Subcutaneous abdominal adipose tissue (tissue), 5 donors: ENCODE data around the gene TRAPPC3L.

Source experiments
- H3K27ac ChIP-seq: one replicate; pipeline ENCODE4 v1.7.0; 2013; ENCODE audit warnings: low read depth, mild to moderate bottlenecking, inconsistent platforms, low read length, moderate library complexity
- H3K27me3 ChIP-seq, 5 donors: one replicate each; pipeline ENCODE4 v1.7.0; 2013; ENCODE audit warnings: low read length in 5 of 5, inconsistent platforms in 1 of 5; ENCODE audit not compliant: control insufficient read depth in 5 of 5, insufficient read depth in 4 of 5
- H3K36me3 ChIP-seq, 5 donors: one replicate each; pipeline ENCODE4 v1.7.0; 2013; ENCODE audit warnings: low read length in 5 of 5; ENCODE audit not compliant: control insufficient read depth in 5 of 5, insufficient read depth in 5 of 5
- H3K4me1 ChIP-seq, 5 donors: one replicate each; pipeline ENCODE4 v1.7.0; 2013; ENCODE audit warnings: low read length in 5 of 5, mild to moderate bottlenecking in 3 of 5, moderate library complexity in 1 of 5; ENCODE audit not compliant: control insufficient read depth in 5 of 5, insufficient read depth in 5 of 5
- H3K4me3 ChIP-seq, 5 donors: one replicate each; pipeline ENCODE4 v1.7.0; 2013; ENCODE audit warnings: low read length in 5 of 5, low read depth in 1 of 5
- H3K9ac ChIP-seq, 5 donors: one replicate each; pipeline ENCODE4 v1.7.0; 2013; ENCODE audit warnings: low read length in 5 of 5, mild to moderate bottlenecking in 4 of 5, moderate library complexity in 3 of 5
- H3K9me3 ChIP-seq, 5 donors: one replicate each; pipeline ENCODE4 v1.7.0; 2013; ENCODE audit warnings: low read length in 5 of 5; ENCODE audit not compliant: control insufficient read depth in 5 of 5
- donor health status: healthy.
- donor health status: healthy.
- donor health status: healthy.
- donor health status: healthy.
- donor health status: healthy.

Gene TRAPPC3L

DNA sequence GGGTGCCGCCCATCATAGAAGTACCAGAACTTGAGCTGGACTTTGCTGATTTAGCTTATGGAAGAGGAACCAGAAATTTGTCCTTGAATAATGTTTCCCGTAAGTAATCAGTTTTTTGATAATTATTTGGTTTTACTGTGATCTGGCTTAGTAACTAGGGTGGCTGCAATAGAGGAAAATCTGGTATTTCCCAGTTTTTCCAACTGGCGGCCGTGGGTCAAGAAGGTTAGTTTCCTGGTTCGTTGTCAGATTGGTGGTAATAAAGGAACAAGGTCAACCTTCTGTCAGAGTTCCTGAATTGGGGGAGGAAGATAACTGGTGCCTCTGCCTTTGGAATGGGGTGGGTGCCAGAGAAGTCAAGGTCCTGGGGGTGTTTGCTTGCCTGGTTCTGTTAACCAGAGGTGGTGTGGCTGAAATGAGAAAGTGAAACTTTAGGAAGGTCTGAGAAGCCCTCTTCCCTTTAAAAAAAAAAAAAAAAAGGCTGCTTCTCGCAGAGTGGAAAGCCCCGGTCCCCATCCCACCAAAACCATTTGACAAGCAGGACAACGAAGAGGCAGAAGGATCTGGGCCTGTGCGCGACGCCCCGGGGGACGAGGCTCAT, 84.1 kb downstream of the TRAPPC3L start, which contains the start of gene CALHM6:
CALHM6 (plus strand) TSS at position 45 of the 601 bp plus-strand sequence; CDS start at position 600, 555 bp downstream.
- Histone ChIP-seq H3K9me3 (no peaks in the 10 kb centered on the region), H3K36me3 (no peaks in the 10 kb centered on the region), H3K4me3 (peak within 1 kb of the TSS; percentile 32 to 81 (median 71)), H3K27me3 (no peaks in the 10 kb centered on the region), H3K9ac (peak within 1 kb of the TSS in 1 of 5 donors; percentile 55), H3K4me1 (peaks cover 0 to 25% (median 17%) of the 10 kb centered on the region in 5 donors), H3K27ac (no peak within 1 kb of the TSS)

DNA sequence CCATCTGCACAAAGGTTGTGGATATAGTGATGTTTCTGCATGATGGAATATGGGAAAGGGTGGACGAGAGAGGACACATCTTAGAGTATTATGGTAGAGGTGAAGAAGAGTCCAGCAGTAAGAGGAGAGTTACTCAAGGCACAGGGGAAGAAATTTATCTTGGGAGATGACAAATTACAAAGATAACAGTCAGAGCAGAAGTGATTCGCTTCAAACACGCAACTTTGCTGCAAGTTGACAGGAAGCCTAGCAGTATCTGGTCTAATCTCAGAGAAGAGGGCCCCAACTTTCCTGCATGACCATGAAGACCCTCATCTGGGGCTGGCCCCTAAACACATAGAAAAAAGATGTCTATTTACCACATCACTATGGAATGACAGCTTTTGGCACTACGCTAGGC, 85.6 kb downstream of the TRAPPC3L start:
- H3K4me1 ChIP-seq: peaks cover 0 to 25% (median 17%) of the 10 kb centered on the region in 5 donors
- H3K27ac ChIP-seq: no peak overlapping the region
- H3K36me3 ChIP-seq: no peaks in the 10 kb centered on the region
- no peaks in the 10 kb centered on the region for H3K9me3 ChIP-seq
- no peak overlapping the region for H3K4me3 ChIP-seq
- no peaks in the 10 kb centered on the region for H3K27me3 ChIP-seq
- H3K9ac ChIP-seq: no peak overlapping the region

DNA sequence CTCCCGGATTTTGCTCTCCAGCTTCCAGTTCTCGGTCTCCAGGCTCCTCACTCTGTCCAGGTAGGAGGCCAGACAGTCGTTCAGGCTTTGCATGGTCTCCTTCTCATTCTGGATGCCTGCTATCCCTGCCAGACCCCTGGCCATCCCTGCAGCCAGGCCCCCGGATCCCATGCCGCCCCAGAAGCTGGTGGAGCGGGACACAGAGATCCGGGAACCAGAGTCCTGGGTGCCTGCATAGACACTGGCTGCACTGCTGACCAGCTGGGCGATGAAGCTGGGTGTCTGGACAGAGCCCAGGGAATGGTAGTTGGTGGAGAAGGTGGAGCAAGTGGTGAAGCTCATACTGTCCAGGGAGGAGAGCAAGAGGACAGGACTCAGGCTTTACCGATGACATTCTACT, 87.2 kb downstream of the TRAPPC3L start:
- H3K4me1 ChIP-seq: peaks cover 0 to 20% (median 14%) of the 10 kb centered on the region in 5 donors
- H3K4me3 ChIP-seq: no peak overlapping the region
- no peak overlapping the region for H3K9ac ChIP-seq
- no peaks in the 10 kb centered on the region for H3K36me3 ChIP-seq
- H3K27me3 ChIP-seq: no peaks in the 10 kb centered on the region
- H3K9me3 ChIP-seq: no peaks in the 10 kb centered on the region
- H3K27ac ChIP-seq: no peak overlapping the region

GRCh38 chr6:116456927-116457326, 88.6 kb downstream of the TRAPPC3L start:
- Histone ChIP-seq H3K27me3 (no peaks in the 10 kb centered on the region), H3K4me1 (peaks cover 0 to 14% (median 5%) of the 10 kb centered on the region in 5 donors), H3K27ac (no peak overlapping the region), H3K36me3 (no peaks in the 10 kb centered on the region), H3K4me3 (no peak overlapping the region), H3K9ac (no peak overlapping the region), H3K9me3 (no peaks in the 10 kb centered on the region)

DNA sequence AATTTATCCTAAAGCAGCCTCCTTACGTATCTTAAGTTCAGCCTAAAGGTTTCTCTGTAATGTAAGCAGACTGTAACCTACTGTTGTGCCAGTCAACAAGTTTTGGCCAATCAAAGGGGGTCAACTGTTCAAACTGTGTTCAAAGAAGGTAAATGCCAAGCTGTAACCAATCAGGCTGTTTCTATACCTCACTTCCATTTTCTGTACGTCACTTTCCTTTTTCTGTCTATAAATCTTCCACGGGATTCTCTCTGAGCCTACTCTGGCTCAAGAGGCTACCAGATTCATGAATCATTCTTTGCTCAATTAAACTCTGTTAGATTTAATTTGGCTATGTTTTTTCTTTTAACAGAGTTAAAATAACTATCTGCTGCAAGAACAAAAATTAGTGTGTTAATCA, 89.4 kb downstream of the TRAPPC3L start:
- Histone ChIP-seq H3K36me3 (no peaks in the 10 kb centered on the region), H3K27ac (no peak overlapping the region), H3K9me3 (no peaks in the 10 kb centered on the region), H3K4me1 (peaks cover 0 to 8% (median 0%) of the 10 kb centered on the region in 5 donors), H3K9ac (no peak overlapping the region), H3K27me3 (no peaks in the 10 kb centered on the region), H3K4me3 (no peak overlapping the region)

DNA sequence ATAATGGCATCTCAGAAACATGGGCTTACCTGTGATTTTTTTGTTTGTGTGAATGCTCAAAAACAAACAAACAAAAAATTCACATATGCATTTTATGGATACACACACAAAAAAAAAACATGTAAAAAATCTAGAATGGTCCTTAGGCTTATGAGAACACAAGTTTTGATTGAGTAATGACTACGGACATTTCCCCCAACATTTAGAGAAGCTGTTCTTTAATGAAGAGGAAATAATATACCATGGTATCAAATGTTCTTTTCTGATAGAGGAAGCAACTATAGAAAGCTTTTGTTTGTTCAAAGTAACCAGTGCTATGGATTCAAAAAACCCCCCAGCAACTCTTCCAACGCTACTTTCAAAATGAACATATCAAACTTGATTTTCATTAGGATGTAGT, 93.0 kb downstream of the TRAPPC3L start:
- no peaks in the 10 kb centered on the region for H3K36me3 ChIP-seq
- no peak overlapping the region for H3K27ac ChIP-seq
- no peak overlapping the region for H3K4me3 ChIP-seq
- H3K27me3 ChIP-seq: no peaks in the 10 kb centered on the region
- no peaks in the 10 kb centered on the region for H3K9me3 ChIP-seq
- H3K4me1 ChIP-seq: peaks cover 0 to 15% (median 7%) of the 10 kb centered on the region in 5 donors
- H3K9ac ChIP-seq: no peak overlapping the region

- no peaks in the 10 kb centered on the region for H3K36me3 ChIP-seq
- no peak overlapping the region for H3K4me3 ChIP-seq
- H3K4me1 ChIP-seq: peaks cover 0 to 18% (median 11%) of the 10 kb centered on the region in 5 donors
- H3K27me3 ChIP-seq: no peaks in the 10 kb centered on the region
- no peak overlapping the region for H3K9ac ChIP-seq
- H3K9me3 ChIP-seq: no peaks in the 10 kb centered on the region
- no peak overlapping the region for H3K27ac ChIP-seq
These were observed 93.6 kb downstream of the TRAPPC3L start for GRCh38 chr6:116451916-116452315.

- H3K4me3 ChIP-seq: no peak overlapping the region
- H3K36me3 ChIP-seq: no peaks in the 10 kb centered on the region
- no peak overlapping the region for H3K27ac ChIP-seq
- no peak overlapping the region for H3K9ac ChIP-seq
- H3K27me3 ChIP-seq: no peaks in the 10 kb centered on the region
- H3K4me1 ChIP-seq: peaks cover 0 to 18% (median 11%) of the 10 kb centered on the region in 5 donors
- H3K9me3 ChIP-seq: no peaks in the 10 kb centered on the region
These were observed 94.4 kb downstream of the TRAPPC3L start for GRCh38 chr6:116450769-116451740.

GRCh38 chr6:116450185-116450710, 95.2 kb downstream of the TRAPPC3L start:
- H3K9ac ChIP-seq: no peak overlapping the region
- H3K9me3 ChIP-seq: no peaks in the 10 kb centered on the region
- peaks cover 0 to 18% (median 11%) of the 10 kb centered on the region in 5 donors for H3K4me1 ChIP-seq
- H3K36me3 ChIP-seq: no peaks in the 10 kb centered on the region
- no peaks in the 10 kb centered on the region for H3K27me3 ChIP-seq
- no peak overlapping the region for H3K4me3 ChIP-seq
- H3K27ac ChIP-seq: no peak overlapping the region

- Histone ChIP-seq H3K9ac (no peak overlapping the region), H3K36me3 (no peaks in the 10 kb centered on the region), H3K27ac (no peak overlapping the region), H3K4me3 (no peak overlapping the region), H3K4me1 (peaks cover 0 to 19% (median 12%) of the 10 kb centered on the region in 5 donors), H3K27me3 (no peaks in the 10 kb centered on the region), H3K9me3 (no peaks in the 10 kb centered on the region)
These were observed 95.9 kb downstream of the TRAPPC3L start for GRCh38 chr6:116449565-116449964.
